Thoracic aorta (tissue), 2 donors: Measurements from ENCODE around the gene BNIPL. TPM values are rescaled to one million over a fixed set of nuclear protein-coding genes. Genes with fewer than 3 reads are reported as not detected.
A peak's percentile ranks its signal among the peaks of the same experiment; 100 is the strongest.

Source experiments
- ATAC-seq: fragments of 150-250 bp; one replicate; pipeline ENCODE4 v1.8.0; 2017; ENCODE audit warnings: low read depth; ENCODE audit not compliant: insufficient number of reproducible peaks, low FRiP score
- DNase-seq: peaks from one replicate; pipeline ENCODE4 v3.0.0-alpha.2; 2020; ENCODE audit warnings: low spot score
- H3K27ac ChIP-seq, 2 donors: fragments of 200-600 bp; sonication (generic); 1 replicate in 1 of 2; 2 replicates in 1 of 2; pipeline ENCODE4 v1.5.1; 2016; ENCODE audit warnings: mild to moderate bottlenecking in 2 of 2, moderate library complexity in 2 of 2
- H3K27me3 ChIP-seq: fragments of 200-600 bp; sonication (generic); replicated peaks from 2 replicates; pipeline ENCODE4 v1.6.0; 2016; ENCODE audit warnings: mild to moderate bottlenecking; ENCODE audit not compliant: insufficient read depth
- H3K36me3 ChIP-seq: fragments of 200-600 bp; sonication (generic); one replicate; pipeline ENCODE4 v1.5.1; 2016
- H3K4me1 ChIP-seq, 2 donors: fragments of 200-600 bp; sonication (generic); 1 replicate in 1 of 2; 2 replicates in 1 of 2; pipeline versions ENCODE4 v1.5.1 to v1.6.0; 2016; ENCODE audit warnings: low read depth in 2 of 2, mild to moderate bottlenecking in 1 of 2; ENCODE audit not compliant: control insufficient read depth in 1 of 2
- H3K4me3 ChIP-seq: fragments of 200-600 bp; sonication (generic); 2 replicates; pipeline ENCODE4 v1.5.1; 2016; ENCODE audit warnings: mild to moderate bottlenecking
- H3K9me3 ChIP-seq: fragments of 200-600 bp; sonication (generic); 2 replicates; pipeline ENCODE4 v1.5.1; 2016
- CTCF ChIP-seq: fragments of 200-600 bp; sonication (generic); IDR thresholded peaks from one replicate; pipeline ENCODE4 v1.5.1; 2019; ENCODE audit warnings: antibody characterized with exemption
- total RNA-seq, 2 donors: library from RNA; depleted of rRNA; stranded (reverse); fragments of >200 nt; gene quantifications; one replicate each; pipeline versions ENCODE4 v1.1.0 to v1.2.3, GENCODE V29; 2016

The BNIPL gene
- total RNA-seq, 2 donors from 2014 or later = 0.14 to 2.6 TPM

- Histone ChIP-seq H3K4me1 (peaks cover 36 to 63% of the 10 kb centered on the region in 2 donors), H3K36me3 (no peaks in the 10 kb centered on the region), H3K27ac (peak overlapping the region; percentile 73 to 74), H3K27me3 (no peaks in the 10 kb centered on the region), H3K4me3 (peak overlapping the region; percentile 75), H3K9me3 (no peaks in the 10 kb centered on the region)
- ATAC-seq (no peak), DNase-seq (no peak)
- no peak for TF ChIP-seq CTCF
These were observed 30.6 kb upstream of the BNIPL start for GRCh38 chr1:151005729-151006319.

- H3K4me3 ChIP-seq = peak within 1 kb of the TSS; percentile 75
- H3K36me3 ChIP-seq = no peaks in the 10 kb centered on the region
- peak; percentile 34 for ATAC-seq
- H3K27me3 ChIP-seq = no peaks in the 10 kb centered on the region
- peak; percentile 24 for DNase-seq
- peaks cover 36 to 63% of the 10 kb centered on the region in 2 donors for H3K4me1 ChIP-seq
- no peaks in the 10 kb centered on the region for H3K9me3 ChIP-seq
- peak; percentile 60 for TF ChIP-seq CTCF
- H3K27ac ChIP-seq = peak within 1 kb of the TSS; percentile 73 to 74
These were observed 29.9 kb upstream of the BNIPL start, which contains the start of gene MINDY1 for GRCh38 chr1:151006327-151007052. Gene MINDY1 (minus strand): TSS chr1:151006902. CDS start chr1:151002617, 4,285 bp downstream.

GRCh38 chr1:151007853-151008243 lies 28.5 kb upstream of the BNIPL start:
- Histone ChIP-seq H3K27ac (peak overlapping the region; percentile 73 to 74), H3K4me3 (peak overlapping the region; percentile 72), H3K27me3 (no peaks in the 10 kb centered on the region), H3K36me3 (no peaks in the 10 kb centered on the region), H3K4me1 (peaks cover 35 to 58% of the 10 kb centered on the region in 2 donors), H3K9me3 (no peaks in the 10 kb centered on the region)
- TF ChIP-seq CTCF = no peak
- ATAC-seq (no peak), DNase-seq (no peak)

- peaks cover 35 to 56% of the 10 kb centered on the region in 2 donors for H3K4me1 ChIP-seq
These were observed 27.9 kb upstream of the BNIPL start, which contains the start of gene PRUNE1 for GRCh38 chr1:151008244-151009205. Gene PRUNE1 (plus strand): TSS chr1:151008449. CDS start chr1:151008633, 184 bp downstream.

More at GRCh38 chr1:151008244-151009205, 27.9 kb upstream of the BNIPL start, which contains the start of gene PRUNE1:
- H3K27ac ChIP-seq = peak within 1 kb of the TSS; percentile 73 to 74
- peak; percentile 77 for ATAC-seq
- H3K36me3 ChIP-seq = no peaks in the 10 kb centered on the region
- peak; percentile 86 for DNase-seq
- TF ChIP-seq CTCF = no peak
- H3K9me3 ChIP-seq = no peaks in the 10 kb centered on the region
- H3K27me3 ChIP-seq = no peaks in the 10 kb centered on the region
- peak within 1 kb of the TSS; percentile 75 for H3K4me3 ChIP-seq
